H9 (cell line): ENCODE measurements around the gene WWC1. TPM values are rescaled to one million over a fixed set of nuclear protein-coding genes. Genes with fewer than 3 reads are reported as not detected.

Experiments
- DNase-seq: peaks from one replicate; pipeline ENCODE4 v3.0.0-alpha.2; 2017
- H2AFZ ChIP-seq: one replicate; pipeline ENCODE4 v1.6.1; 2013; ENCODE audit warnings: mild to moderate bottlenecking, low read length, control low read depth, moderate library complexity
- H2AK5ac ChIP-seq: 2 replicates; pipeline ENCODE4 v1.6.1; 2013; ENCODE audit warnings: low read length, control low read depth, mixed read lengths; ENCODE audit not compliant: insufficient read length
- H2BK120ac ChIP-seq: one replicate; pipeline ENCODE4 v1.6.1; 2013; ENCODE audit warnings: low read depth, mild to moderate bottlenecking, low read length, control low read depth, inconsistent platforms; ENCODE audit not compliant: poor library complexity, severe bottlenecking
- H2BK12ac ChIP-seq: 2 replicates; pipeline ENCODE4 v1.6.1; 2013; ENCODE audit warnings: low read length, control low read depth, mixed read lengths, low read depth; ENCODE audit not compliant: insufficient read length
- H2BK15ac ChIP-seq: 2 replicates; pipeline ENCODE4 v1.6.1; 2013; ENCODE audit warnings: low read depth, low read length, control low read depth
- H2BK20ac ChIP-seq: one replicate; pipeline ENCODE4 v1.6.1; 2013; ENCODE audit warnings: low read depth, mild to moderate bottlenecking, low read length, control low read depth, inconsistent platforms; ENCODE audit not compliant: poor library complexity, severe bottlenecking
- H2BK5ac ChIP-seq: 2 replicates; pipeline ENCODE4 v1.6.1; 2013; ENCODE audit warnings: low read length, control low read depth, mixed read lengths; ENCODE audit not compliant: insufficient read length
- H3K14ac ChIP-seq: 2 replicates; pipeline ENCODE4 v1.6.1; 2013; ENCODE audit warnings: low read length, control low read depth; ENCODE audit not compliant: insufficient read depth
- H3K18ac ChIP-seq: 2 replicates; pipeline ENCODE4 v1.6.1; 2013; ENCODE audit warnings: low read depth, mild to moderate bottlenecking, mixed read lengths, low read length, control low read depth; ENCODE audit not compliant: insufficient read length
- H3K23ac ChIP-seq: 2 replicates; pipeline ENCODE4 v1.6.1; 2013; ENCODE audit warnings: low read length, control low read depth, mixed read lengths, low read depth; ENCODE audit not compliant: insufficient read length
- H3K23me2 ChIP-seq: 2 replicates; pipeline ENCODE4 v1.6.1; 2013; ENCODE audit warnings: low read depth, mild to moderate bottlenecking, mixed read lengths, low read length, control low read depth; ENCODE audit not compliant: insufficient read length, poor library complexity, severe bottlenecking
- H3K27ac ChIP-seq: 2 replicates; pipeline ENCODE4 v1.5.1; 2013; ENCODE audit warnings: low read length, control low read depth, mixed read lengths, low read depth; ENCODE audit not compliant: insufficient read length
- H3K27me3 ChIP-seq: 2 replicates; pipeline ENCODE4 v1.6.1; 2013; ENCODE audit warnings: low read length, control low read depth, inconsistent platforms; ENCODE audit not compliant: insufficient read depth
- H3K4ac ChIP-seq: 2 replicates; pipeline ENCODE4 v1.6.1; 2013; ENCODE audit warnings: low read depth, mild to moderate bottlenecking, control low read depth, inconsistent platforms, low read length, moderate library complexity
- H3K4me1 ChIP-seq: 2 replicates; pipeline ENCODE4 v1.6.1; 2013; ENCODE audit warnings: low read length, control low read depth, inconsistent platforms; ENCODE audit not compliant: insufficient read depth
- H3K4me2 ChIP-seq: 2 replicates; pipeline ENCODE4 v1.6.1; 2013; ENCODE audit warnings: low read length, control low read depth, mixed read lengths; ENCODE audit not compliant: insufficient read length, insufficient read depth
- H3K56ac ChIP-seq: 2 replicates; pipeline ENCODE4 v1.6.1; 2013; ENCODE audit warnings: low read depth, mild to moderate bottlenecking, mixed read lengths, low read length, control low read depth; ENCODE audit not compliant: insufficient read length
- H3K79me1 ChIP-seq: 2 replicates; pipeline ENCODE4 v1.6.1; 2013; ENCODE audit warnings: low read depth, mild to moderate bottlenecking, moderate library complexity, low read length, control low read depth, inconsistent platforms; ENCODE audit not compliant: insufficient read depth, poor library complexity, severe bottlenecking
- H3K79me2 ChIP-seq: 2 replicates; pipeline ENCODE4 v1.6.1; 2013; ENCODE audit warnings: low read length, control low read depth, inconsistent platforms; ENCODE audit not compliant: insufficient read depth
- H3K9ac ChIP-seq: 2 replicates; pipeline ENCODE4 v1.6.1; 2013; ENCODE audit warnings: low read length, control low read depth, mixed read lengths; ENCODE audit not compliant: insufficient read length; ENCODE audit errors: extremely low read depth
- H3K9me3 ChIP-seq: one replicate; pipeline ENCODE4 v1.6.1; 2013; ENCODE audit warnings: low read depth, low read length, inconsistent platforms; ENCODE audit not compliant: control insufficient read depth
- H3T11ph ChIP-seq: one replicate; pipeline ENCODE4 v1.6.1; 2013; ENCODE audit warnings: mild to moderate bottlenecking, low read length, control low read depth, inconsistent platforms
- H4K20me1 ChIP-seq: one replicate; pipeline ENCODE4 v1.6.1; 2013; ENCODE audit not compliant: control insufficient read depth, insufficient read length, insufficient read depth
- H4K5ac ChIP-seq: 2 replicates; pipeline ENCODE4 v1.6.1; 2013; ENCODE audit warnings: low read depth, mild to moderate bottlenecking, mixed read lengths, low read length, control low read depth; ENCODE audit not compliant: insufficient read length
- H4K8ac ChIP-seq: replicated peaks from 2 replicates; pipeline ENCODE4 v1.6.1; 2013; ENCODE audit warnings: low read length, control low read depth, mixed read lengths, low read depth; ENCODE audit not compliant: insufficient read length
- H4K91ac ChIP-seq: 2 replicates; pipeline ENCODE4 v1.6.1; 2013; ENCODE audit warnings: low read depth, mild to moderate bottlenecking, moderate library complexity, mixed read lengths, low read length, control low read depth; ENCODE audit not compliant: insufficient read length
- H3K27ac Mint-ChIP-seq, 3 experiments: 2 replicates in 2 of 3; 3 replicates in 1 of 3; pipeline ENCODE4 v1.8.0; 2020 to 2021; ENCODE audit warnings: mixed read lengths in 3 of 3, mild to moderate bottlenecking in 1 of 3, moderate library complexity in 1 of 3
- H3K27me3 Mint-ChIP-seq: 2 replicates; pipeline ENCODE4 v1.8.0; 2021; ENCODE audit warnings: low read depth, mild to moderate bottlenecking, moderate library complexity, mixed read lengths
- H3K36me3 Mint-ChIP-seq, 3 experiments: 2 replicates in 2 of 3; 3 replicates in 1 of 3; pipeline ENCODE4 v1.8.0; 2020 to 2021; ENCODE audit warnings: low read depth in 3 of 3, mixed read lengths in 3 of 3; ENCODE audit not compliant: insufficient read depth in 1 of 3
- H3K4me1 Mint-ChIP-seq, 2 experiments: 2 replicates each; pipeline ENCODE4 v1.8.0; 2020; ENCODE audit warnings: mixed read lengths in 2 of 2
- H3K4me3 Mint-ChIP-seq, 2 experiments: 2 replicates in 1 of 2; 3 replicates in 1 of 2; pipeline ENCODE4 v1.8.0; 2020 to 2021; ENCODE audit warnings: mild to moderate bottlenecking in 2 of 2, mixed read lengths in 2 of 2, moderate library complexity in 1 of 2
- H3K9me3 Mint-ChIP-seq, 2 experiments: 2 replicates in 1 of 2; 3 replicates in 1 of 2; pipeline ENCODE4 v1.8.0; 2020; ENCODE audit warnings: mild to moderate bottlenecking in 2 of 2, mixed read lengths in 2 of 2, moderate library complexity in 1 of 2
- CTCF ChIP-seq: fragments of 200-600 bp; sonication (generic); conservative IDR thresholded peaks from 3 replicates; pipeline ENCODE4 v1.8.0; 2021; ENCODE audit warnings: antibody characterized with exemption, mild to moderate bottlenecking
- WGBS: extraction: QIAGEN DNeasy Blood & Tissue Kit; methylation state at CpG from one replicate; pipeline ENCODE4 v1.1.7; 2013; ENCODE audit warnings: missing lambda C conversion rate, low lambda C conversion rate, mixed read lengths; ENCODE audit not compliant: insufficient read length; ENCODE audit errors: extremely low coverage; 5-methylcytosine and 5-hydroxymethylcytosine counted together
- total RNA-seq: library from RNA; stranded (reverse); gene quantifications from 2 replicates; pipeline ENCODE4 v1.2.1, GENCODE V29; 2021

WWC1 gene
- total RNA-seq, 1 experiment from 2014 or later = 28.2 TPM

GRCh38 chr5:168254013-168254693 lies 37.3 kb upstream of the WWC1 start:
- Histone ChIP-seq H4K20me1 (no peaks in the 10 kb centered on the region), H3K23ac (no peak overlapping the region), H3K56ac (no peak overlapping the region), H3K9me3 (no peaks in the 10 kb centered on the region), H2BK120ac (no peak overlapping the region), H3K4me1 (no peaks in the 10 kb centered on the region), H2AK5ac (no peak overlapping the region), H2BK5ac (no peak overlapping the region), H3K79me2 (no peaks in the 10 kb centered on the region), H3K4me2 (no peak overlapping the region), H3K4ac (no peak overlapping the region), H3T11ph (no peak overlapping the region), H3K14ac (no peak overlapping the region), H3K27ac (no peak overlapping the region), H3K18ac (no peak overlapping the region), H3K23me2 (no peaks in the 10 kb centered on the region), H3K9ac (no peak overlapping the region), H2AFZ (no peak overlapping the region), H4K5ac (no peak overlapping the region), H2BK15ac (no peak overlapping the region), H4K91ac (no peak overlapping the region), H4K8ac (no peak overlapping the region), H2BK12ac (no peak overlapping the region), H3K79me1 (no peaks in the 10 kb centered on the region), H2BK20ac (no peak overlapping the region), H3K27me3 (no peaks in the 10 kb centered on the region)
- DNase-seq = no peak
- no CpG with 5 or more reads among the region's 9 CpGs for WGBS
- Mint-ChIP-seq H3K36me3 (no peaks in the 10 kb centered on the region), H3K9me3 (no peaks in the 10 kb centered on the region; a peak in 1 of 5 replicates), H3K27me3 (peaks cover 1% of the 10 kb centered on the region; the same call in 1 of the 2 replicates), H3K27ac (no peak overlapping the region), H3K4me3 (no peak overlapping the region), H3K4me1 (no peaks in the 10 kb centered on the region)
- TF ChIP-seq CTCF = no peak
